Kidney epithelial cell (primary cell): ENCODE measurements around the gene LDB3. TPM values are rescaled to one million over a fixed set of nuclear protein-coding genes. Genes with fewer than 3 reads are reported as not detected.

ENCODE experiments used
- DNase-seq: peaks from one replicate; pipeline ENCODE4 v3.0.0-alpha.2; 2010; ENCODE audit warnings: low read depth
- H3K27me3 ChIP-seq: 2 replicates; pipeline ENCODE4 v1.6.0; 2011; ENCODE audit warnings: low read length; ENCODE audit not compliant: control insufficient read depth, insufficient read depth
- H3K36me3 ChIP-seq: 2 replicates; pipeline ENCODE4 v1.5.1; 2011; ENCODE audit warnings: low read length; ENCODE audit not compliant: control insufficient read depth, insufficient read depth
- H3K4me3 ChIP-seq: 2 replicates; pipeline ENCODE4 v1.5.1; 2011; ENCODE audit warnings: low read depth, mild to moderate bottlenecking, control low read depth, low read length
- total RNA-seq: library from RNA; depleted of rRNA; stranded (reverse); fragments of >200 nt; gene quantifications from 2 replicates; pipeline ENCODE4 v1.2.3, GENCODE V29; 2015
- TF ChIP-seq, protein P1 (sequence below): IDR thresholded peaks from 2 replicates; pipeline ENCODE4 v1.5.1; 2011; ENCODE audit warnings: mild to moderate bottlenecking, moderate library complexity, low read length, control low read depth, inconsistent platforms; ENCODE audit not compliant: insufficient read depth, poor library complexity, severe bottlenecking

The LDB3 gene
- total RNA-seq, 1 donor from 2014 or later, result 0.17 TPM

- H3K36me3 ChIP-seq, result no peaks in the 10 kb centered on the region
- peaks cover 13% of the 10 kb centered on the region for H3K27me3 ChIP-seq
- TF ChIP-seq, protein P1, sequence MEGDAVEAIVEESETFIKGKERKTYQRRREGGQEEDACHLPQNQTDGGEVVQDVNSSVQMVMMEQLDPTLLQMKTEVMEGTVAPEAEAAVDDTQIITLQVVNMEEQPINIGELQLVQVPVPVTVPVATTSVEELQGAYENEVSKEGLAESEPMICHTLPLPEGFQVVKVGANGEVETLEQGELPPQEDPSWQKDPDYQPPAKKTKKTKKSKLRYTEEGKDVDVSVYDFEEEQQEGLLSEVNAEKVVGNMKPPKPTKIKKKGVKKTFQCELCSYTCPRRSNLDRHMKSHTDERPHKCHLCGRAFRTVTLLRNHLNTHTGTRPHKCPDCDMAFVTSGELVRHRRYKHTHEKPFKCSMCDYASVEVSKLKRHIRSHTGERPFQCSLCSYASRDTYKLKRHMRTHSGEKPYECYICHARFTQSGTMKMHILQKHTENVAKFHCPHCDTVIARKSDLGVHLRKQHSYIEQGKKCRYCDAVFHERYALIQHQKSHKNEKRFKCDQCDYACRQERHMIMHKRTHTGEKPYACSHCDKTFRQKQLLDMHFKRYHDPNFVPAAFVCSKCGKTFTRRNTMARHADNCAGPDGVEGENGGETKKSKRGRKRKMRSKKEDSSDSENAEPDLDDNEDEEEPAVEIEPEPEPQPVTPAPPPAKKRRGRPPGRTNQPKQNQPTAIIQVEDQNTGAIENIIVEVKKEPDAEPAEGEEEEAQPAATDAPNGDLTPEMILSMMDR, result no peak
- no peak overlapping the region for H3K4me3 ChIP-seq
- no peak for DNase-seq
These were observed 32.9 kb upstream of the LDB3 start for GRCh38 chr10:86635402-86635801.

GRCh38 chr10:86636311-86636710, 32.0 kb upstream of the LDB3 start:
- no peak for DNase-seq
- H3K27me3 ChIP-seq, result peaks cover 13% of the 10 kb centered on the region
- H3K36me3 ChIP-seq, result no peaks in the 10 kb centered on the region
- TF ChIP-seq, protein P1, result no peak
- no peak overlapping the region for H3K4me3 ChIP-seq

DNA sequence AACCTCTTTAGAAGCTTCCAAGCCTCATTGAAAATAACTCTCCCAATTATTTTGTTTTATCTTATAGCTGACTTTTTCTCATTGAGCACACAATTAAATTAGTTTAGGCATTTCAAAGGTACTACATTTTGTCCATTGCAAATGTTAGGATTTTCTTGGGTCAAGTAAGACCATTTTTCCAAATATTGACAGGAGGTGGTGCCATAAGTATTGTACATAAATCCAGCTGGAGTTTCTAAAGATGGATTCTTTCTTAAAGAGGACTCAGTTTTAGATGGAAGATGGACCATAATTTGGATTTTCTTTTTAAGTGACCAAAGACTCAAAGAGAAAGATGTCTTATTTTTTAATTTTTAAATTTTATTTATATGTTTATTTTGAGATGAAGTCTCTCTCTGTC, 26.3 kb upstream of the LDB3 start:
- Histone ChIP-seq H3K4me3 (no peak overlapping the region), H3K36me3 (no peaks in the 10 kb centered on the region), H3K27me3 (no peaks in the 10 kb centered on the region)
- TF ChIP-seq, protein P1, result no peak
- DNase-seq, result no peak

GRCh38 chr10:86642499-86642898, 25.8 kb upstream of the LDB3 start:
- DNase-seq, result no peak
- no peaks in the 10 kb centered on the region for H3K27me3 ChIP-seq
- H3K36me3 ChIP-seq, result no peaks in the 10 kb centered on the region
- TF ChIP-seq, protein P1, result no peak
- no peak overlapping the region for H3K4me3 ChIP-seq

DNA sequence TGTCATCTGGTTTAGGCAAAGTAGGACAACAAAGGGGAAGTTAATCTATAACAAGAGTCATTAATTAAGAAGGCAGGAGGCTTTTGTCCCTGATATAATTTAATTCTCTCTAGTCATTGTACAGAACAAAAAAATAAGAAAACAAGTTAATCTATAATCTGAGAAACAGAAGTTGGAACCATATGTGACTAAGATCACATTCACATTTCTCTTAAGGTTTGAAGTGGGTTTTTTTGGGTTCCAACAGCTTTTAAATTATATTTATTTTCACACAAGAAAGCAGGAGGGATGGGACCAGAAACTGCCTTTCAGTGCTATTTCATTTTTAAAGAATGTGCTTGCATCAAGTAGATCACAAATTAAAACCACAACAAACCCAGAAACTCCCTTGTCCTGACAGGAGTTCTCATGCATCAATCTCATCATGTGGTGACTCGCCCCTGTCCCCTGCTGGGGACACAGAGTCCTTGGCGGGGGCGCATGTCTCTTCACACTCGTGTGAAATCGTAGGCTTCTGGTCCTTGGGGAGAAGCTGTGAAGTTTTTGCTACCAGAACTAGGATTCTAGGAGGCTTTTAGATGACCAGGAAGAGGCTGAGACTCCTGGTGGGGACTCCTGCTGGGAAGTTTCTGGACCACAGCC, 24.0 kb upstream of the LDB3 start:
- H3K4me3 ChIP-seq, result no peak overlapping the region
- no peak for DNase-seq
- H3K27me3 ChIP-seq, result no peaks in the 10 kb centered on the region
- no peaks in the 10 kb centered on the region for H3K36me3 ChIP-seq
- TF ChIP-seq, protein P1, result no peak
